ENCODE data around the gene KCTD5.
A peak's percentile ranks its signal among the peaks of the same experiment; 100 is the strongest.

KCTD5 gene

DNA sequence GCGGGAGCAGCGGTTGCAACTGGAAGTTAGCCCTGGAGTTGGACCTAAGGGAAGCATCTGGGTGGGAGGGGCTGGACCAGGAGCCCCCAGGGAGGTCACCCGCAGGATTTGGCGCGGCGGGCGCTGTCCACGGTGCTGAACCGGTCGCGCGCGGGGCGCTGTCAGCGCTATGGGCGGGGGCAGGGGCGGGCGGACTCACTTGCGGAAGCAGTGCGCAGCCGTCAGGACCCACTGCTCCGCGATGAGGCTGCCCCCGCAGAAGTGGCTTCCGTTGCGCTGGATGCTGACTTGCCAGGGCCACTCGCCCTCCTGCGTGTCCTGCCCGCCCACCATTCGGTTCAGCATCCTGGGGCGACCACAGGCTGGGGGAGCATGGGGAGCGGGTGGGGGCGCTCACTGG, 33.2 kb downstream of the KCTD5 start:
- no peaks in the 10 kb centered on the region for H3K9me3 ChIP-seq (ENCODE audit: control extremely low read depth in 1 of 5, control insufficient read depth in 4 of 5, insufficient read depth in 2 of 5, low read depth in 1 of 5, low read length in 4 of 5)
- peaks cover 0 to 47% (median 36%) of the 10 kb centered on the region in 4 experiments for H3K4me1 ChIP-seq (ENCODE audit: control extremely low read depth in 1 of 4, control insufficient read depth in 4 of 4, insufficient read depth in 4 of 4, low read length in 3 of 4)
- 1% methylated on average over 27 of the region's 33 CpGs for WGBS (ENCODE audit: insufficient coverage)
- no peaks in the 10 kb centered on the region for H3K27me3 ChIP-seq (replicated peaks in 2 of 5; ENCODE audit: control insufficient read depth in 4 of 5, insufficient read depth in 5 of 5, low read length in 4 of 5)
- CTCF ChIA-PET = no interaction called here
- DNase-seq = peak; percentile 78 to 91 (median 89)
- H3K4me3 ChIP-seq (ENCODE audit: control insufficient read depth in 1 of 7, extremely low read depth in 1 of 7, insufficient read depth in 4 of 7, low read depth in 2 of 7, low read length in 6 of 7) = peak overlapping the region in 3 of 7 experiments; percentile 19 to 52 (median 48)
- H3K27ac ChIP-seq (ENCODE audit: insufficient read depth in 1 of 2, low read depth in 1 of 2, low read length in 2 of 2, poor library complexity in 1 of 2, severe bottlenecking in 2 of 2) = no peak overlapping the region
- POLR2A ChIA-PET = no interaction called here
- no peaks in the 10 kb centered on the region for H3K36me3 ChIP-seq (ENCODE audit: control insufficient read depth in 4 of 4, insufficient read depth in 4 of 4, low read length in 3 of 4)

DNA sequence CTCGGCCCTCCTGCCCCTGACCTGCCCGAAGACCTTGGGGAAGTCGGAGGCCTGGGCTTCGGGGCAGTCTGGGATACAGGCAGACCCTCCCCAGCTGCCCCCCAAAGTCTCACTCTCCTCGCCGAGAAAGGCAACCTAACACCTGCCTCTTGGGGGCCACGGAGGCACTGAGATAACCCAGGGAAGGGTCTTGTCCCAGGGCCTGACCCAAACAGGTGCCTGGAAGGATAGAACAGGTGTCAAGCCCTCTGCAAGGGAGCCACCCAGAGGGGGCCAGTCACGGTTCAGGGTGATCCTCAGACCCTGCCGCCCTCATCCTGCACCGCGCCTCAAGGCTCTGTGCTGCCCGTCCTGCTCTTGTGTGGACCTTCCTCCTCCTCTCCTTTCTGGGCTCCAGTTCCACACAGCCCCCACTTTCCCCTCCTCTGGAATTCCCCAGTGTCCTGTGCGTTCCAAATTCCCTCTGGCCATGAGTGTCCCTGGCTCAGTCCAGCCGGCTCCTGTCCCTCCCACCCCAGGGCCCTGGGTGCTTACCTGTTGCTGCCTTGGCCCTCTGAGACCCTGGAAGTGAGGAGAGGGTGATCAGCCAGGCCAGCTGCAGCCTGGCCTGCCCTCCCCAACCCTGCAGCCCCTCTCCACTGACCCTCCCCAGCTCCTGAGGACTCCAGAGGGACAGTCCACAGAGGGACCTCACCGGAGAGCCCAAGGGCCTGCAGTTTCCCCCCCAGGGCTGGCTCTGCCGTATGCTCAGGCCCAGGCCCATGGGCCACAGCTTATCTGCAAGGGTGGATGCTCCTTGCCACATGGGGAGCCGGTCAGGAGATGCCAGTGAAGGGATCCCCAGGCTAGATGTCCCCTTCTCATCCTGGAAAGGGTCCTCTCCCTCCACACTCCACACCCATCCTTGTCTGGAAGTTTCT, 33.9 kb downstream of the KCTD5 start:
- ChIA-PET CTCF (interaction anchor here (1.5 kb wide), 1 partner anchor 29 kb away, joined by 4 read pairs; no protein-coding TSS in a partner anchor), POLR2A (no interaction called here)
- H3K4me1 ChIP-seq (ENCODE audit: control extremely low read depth in 1 of 4, control insufficient read depth in 4 of 4, insufficient read depth in 4 of 4, low read length in 3 of 4) = peaks cover 0 to 47% (median 36%) of the 10 kb centered on the region in 4 experiments
- no peaks in the 10 kb centered on the region for H3K9me3 ChIP-seq (ENCODE audit: control extremely low read depth in 1 of 5, control insufficient read depth in 4 of 5, insufficient read depth in 2 of 5, low read depth in 1 of 5, low read length in 4 of 5)
- H3K27ac ChIP-seq (ENCODE audit: insufficient read depth in 1 of 2, low read depth in 1 of 2, low read length in 2 of 2, poor library complexity in 1 of 2, severe bottlenecking in 2 of 2) = no peak overlapping the region
- WGBS (ENCODE audit: insufficient coverage) = 84% methylated on average over 12 of the region's 17 CpGs
- no peak for DNase-seq
- peak overlapping the region in 3 of 7 experiments; percentile 19 to 52 (median 48) for H3K4me3 ChIP-seq (ENCODE audit: control insufficient read depth in 1 of 7, extremely low read depth in 1 of 7, insufficient read depth in 4 of 7, low read depth in 2 of 7, low read length in 6 of 7)
- no peaks in the 10 kb centered on the region for H3K27me3 ChIP-seq (replicated peaks in 2 of 5; ENCODE audit: control insufficient read depth in 4 of 5, insufficient read depth in 5 of 5, low read length in 4 of 5)
- H3K36me3 ChIP-seq (ENCODE audit: control insufficient read depth in 4 of 4, insufficient read depth in 4 of 4, low read length in 3 of 4) = no peaks in the 10 kb centered on the region

DNA sequence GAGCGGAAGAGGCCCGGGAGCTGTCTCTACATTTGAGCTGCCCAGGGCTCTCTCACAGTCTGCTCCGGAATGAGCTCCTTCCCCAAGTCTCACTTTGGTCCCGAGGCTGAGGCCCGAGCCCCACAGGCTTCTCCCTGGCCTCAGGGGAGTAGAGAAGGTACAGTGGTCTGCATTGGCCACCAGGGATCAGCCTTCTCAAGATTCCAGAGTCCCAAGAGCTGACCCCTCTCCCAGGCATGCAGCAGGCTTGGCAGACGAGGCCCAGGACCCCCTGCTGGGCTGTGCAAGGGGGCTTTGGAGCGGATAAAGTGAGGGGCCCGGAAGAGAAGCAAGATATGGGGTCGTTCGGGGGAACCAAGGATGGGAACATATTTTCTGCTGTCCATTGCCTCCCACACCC, 34.6 kb downstream of the KCTD5 start:
- H3K27ac ChIP-seq (ENCODE audit: insufficient read depth in 1 of 2, low read depth in 1 of 2, low read length in 2 of 2, poor library complexity in 1 of 2, severe bottlenecking in 2 of 2) = no peak overlapping the region
- CTCF ChIA-PET = interaction anchor here (1.3 to 1.5 kb wide), 2 partner anchors 29 to 47 kb away, joined by 3 to 4 read pairs; no protein-coding TSS in a partner anchor
- H3K36me3 ChIP-seq (ENCODE audit: control insufficient read depth in 4 of 4, insufficient read depth in 4 of 4, low read length in 3 of 4) = no peaks in the 10 kb centered on the region
- peaks cover 0 to 52% (median 41%) of the 10 kb centered on the region in 4 experiments for H3K4me1 ChIP-seq (ENCODE audit: control extremely low read depth in 1 of 4, control insufficient read depth in 4 of 4, insufficient read depth in 4 of 4, low read length in 3 of 4)
- DNase-seq = no peak
- no peaks in the 10 kb centered on the region for H3K9me3 ChIP-seq (ENCODE audit: control extremely low read depth in 1 of 5, control insufficient read depth in 4 of 5, insufficient read depth in 2 of 5, low read depth in 1 of 5, low read length in 4 of 5)
- WGBS (ENCODE audit: insufficient coverage) = 93% methylated on average over 10 of the region's 10 CpGs
- POLR2A ChIA-PET = no interaction called here
- no peak overlapping the region for H3K4me3 ChIP-seq (ENCODE audit: control insufficient read depth in 1 of 7, extremely low read depth in 1 of 7, insufficient read depth in 4 of 7, low read depth in 2 of 7, low read length in 6 of 7)
- H3K27me3 ChIP-seq (replicated peaks in 2 of 5; ENCODE audit: control insufficient read depth in 4 of 5, insufficient read depth in 5 of 5, low read length in 4 of 5) = no peaks in the 10 kb centered on the region

DNA sequence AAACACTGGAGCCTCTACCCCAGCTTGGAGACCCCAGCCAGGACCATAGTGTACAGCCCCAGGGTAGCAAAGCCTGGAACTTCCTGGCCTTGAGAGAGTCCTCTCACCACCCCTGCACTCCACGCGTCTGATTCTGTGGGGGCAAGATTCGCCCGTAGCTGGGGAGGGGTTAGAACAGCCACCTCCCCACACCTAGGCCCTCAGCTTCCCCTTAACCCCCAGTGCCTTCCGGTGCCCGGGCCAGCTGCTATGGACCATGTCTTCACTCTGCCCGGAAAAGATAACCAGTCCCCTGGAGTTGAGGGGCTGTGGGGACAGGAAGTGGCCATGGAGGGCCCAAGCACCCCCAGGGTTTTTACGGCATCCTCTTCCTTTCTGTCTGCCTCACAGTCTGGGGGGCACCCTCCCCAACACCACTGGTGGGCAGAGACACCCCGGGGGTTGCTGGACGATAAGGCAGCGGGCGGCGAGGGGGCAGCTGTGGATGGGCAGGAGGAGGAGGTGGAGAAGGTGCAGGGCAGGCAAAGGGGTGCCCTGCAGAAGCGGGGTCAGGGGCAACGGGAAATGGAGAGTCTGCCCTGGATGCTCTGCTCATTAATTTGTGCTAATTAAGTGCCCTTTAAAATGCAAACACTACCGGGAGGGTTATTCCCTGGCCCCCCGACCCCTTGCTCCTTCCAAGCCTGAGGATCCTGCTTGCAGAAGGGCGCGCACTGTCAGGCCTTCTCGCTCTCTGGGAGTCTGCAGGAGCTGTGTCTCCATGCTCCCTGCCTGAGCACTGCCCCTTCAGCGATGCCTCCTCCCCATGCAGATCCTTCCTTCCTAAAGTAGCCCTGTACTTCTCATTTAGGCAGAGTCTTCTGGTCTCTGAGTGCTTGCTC, 35.3 kb downstream of the KCTD5 start:
- POLR2A ChIA-PET = no interaction called here
- Histone ChIP-seq H3K4me1 (ENCODE audit: control extremely low read depth in 1 of 4, control insufficient read depth in 4 of 4, insufficient read depth in 4 of 4, low read length in 3 of 4) (peaks cover 0 to 55% (median 42%) of the 10 kb centered on the region in 4 experiments), H3K27me3 (replicated peaks in 2 of 5; ENCODE audit: control insufficient read depth in 4 of 5, insufficient read depth in 5 of 5, low read length in 4 of 5) (no peaks in the 10 kb centered on the region), H3K36me3 (ENCODE audit: control insufficient read depth in 4 of 4, insufficient read depth in 4 of 4, low read length in 3 of 4) (no peaks in the 10 kb centered on the region), H3K9me3 (ENCODE audit: control extremely low read depth in 1 of 5, control insufficient read depth in 4 of 5, insufficient read depth in 2 of 5, low read depth in 1 of 5, low read length in 4 of 5) (no peaks in the 10 kb centered on the region), H3K4me3 (ENCODE audit: control insufficient read depth in 1 of 7, extremely low read depth in 1 of 7, insufficient read depth in 4 of 7, low read depth in 2 of 7, low read length in 6 of 7) (peak overlapping the region in 2 of 7 experiments; percentile 13 to 38), H3K27ac (ENCODE audit: insufficient read depth in 1 of 2, low read depth in 1 of 2, low read length in 2 of 2, poor library complexity in 1 of 2, severe bottlenecking in 2 of 2) (no peak overlapping the region)
- peak in 2 of 3 donors; percentile 27 to 57 for DNase-seq
- whole genome bisulfite sequencing (ENCODE audit: insufficient coverage) = 37% methylated on average over 16 of the region's 21 CpGs
- CTCF ChIA-PET = interaction anchor here (1.3 to 1.5 kb wide), 2 partner anchors 30 to 47 kb away, joined by 3 to 4 read pairs; no protein-coding TSS in a partner anchor

DNA sequence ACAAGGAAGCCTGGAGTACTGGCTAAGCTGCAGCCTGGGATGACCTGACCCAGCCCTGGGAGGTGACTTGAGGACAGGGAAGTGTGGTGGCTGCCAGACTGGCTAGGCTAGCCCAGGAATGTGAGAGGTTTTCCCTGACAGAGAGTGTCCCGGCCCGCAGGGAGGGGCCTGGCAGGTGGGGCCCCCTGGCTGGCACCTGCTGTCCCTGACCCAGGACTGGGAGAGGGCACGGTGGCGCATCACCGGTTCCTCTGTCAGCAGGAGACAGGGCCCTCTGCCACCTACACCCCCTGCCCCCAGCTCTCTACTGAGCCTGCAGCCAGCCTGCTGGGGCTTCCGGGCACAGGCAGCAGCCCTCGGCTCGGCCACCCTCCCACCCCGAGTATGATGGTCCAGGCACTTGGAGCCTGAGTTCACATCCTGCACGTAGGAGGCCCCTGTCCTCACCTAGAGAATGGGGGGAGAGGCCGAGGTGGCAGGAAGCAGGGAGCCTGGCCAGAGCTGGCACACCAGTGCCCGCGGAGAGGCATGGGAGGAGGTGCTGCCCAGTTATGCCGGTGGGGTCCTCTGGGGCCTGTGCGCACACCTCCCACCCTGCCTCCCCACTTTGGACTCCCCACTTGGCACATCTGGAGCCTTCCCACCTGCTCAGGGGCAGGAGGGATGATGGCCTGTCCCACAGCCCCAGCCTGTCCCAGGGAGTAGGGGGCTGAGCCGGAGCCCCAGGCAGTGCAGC, 37.2 kb downstream of the KCTD5 start:
- no peak for DNase-seq
- Histone ChIP-seq H3K9me3 (ENCODE audit: control extremely low read depth in 1 of 5, control insufficient read depth in 4 of 5, insufficient read depth in 2 of 5, low read depth in 1 of 5, low read length in 4 of 5) (no peaks in the 10 kb centered on the region), H3K4me1 (ENCODE audit: control extremely low read depth in 1 of 4, control insufficient read depth in 4 of 4, insufficient read depth in 4 of 4, low read length in 3 of 4) (peaks cover 0 to 47% (median 33%) of the 10 kb centered on the region in 4 experiments), H3K36me3 (ENCODE audit: control insufficient read depth in 4 of 4, insufficient read depth in 4 of 4, low read length in 3 of 4) (no peaks in the 10 kb centered on the region), H3K27me3 (replicated peaks in 2 of 5; ENCODE audit: control insufficient read depth in 4 of 5, insufficient read depth in 5 of 5, low read length in 4 of 5) (peaks cover 0 to under 1% (median 0%) of the 10 kb centered on the region in 5 experiments), H3K4me3 (ENCODE audit: control insufficient read depth in 1 of 7, extremely low read depth in 1 of 7, insufficient read depth in 4 of 7, low read depth in 2 of 7, low read length in 6 of 7) (no peak overlapping the region), H3K27ac (ENCODE audit: insufficient read depth in 1 of 2, low read depth in 1 of 2, low read length in 2 of 2, poor library complexity in 1 of 2, severe bottlenecking in 2 of 2) (no peak overlapping the region)
- CTCF ChIA-PET = interaction anchor here (1.0 kb wide), 1 partner anchor 15 kb away, joined by 3 read pairs; no protein-coding TSS in a partner anchor
- POLR2A ChIA-PET = interaction anchor here (0.6 to 1.0 kb wide), 2 partner anchors 20 to 33 kb away, joined by 3 read pairs; no protein-coding TSS in a partner anchor
- WGBS (ENCODE audit: insufficient coverage) = 95% methylated on average over 16 of the region's 16 CpGs

DNA sequence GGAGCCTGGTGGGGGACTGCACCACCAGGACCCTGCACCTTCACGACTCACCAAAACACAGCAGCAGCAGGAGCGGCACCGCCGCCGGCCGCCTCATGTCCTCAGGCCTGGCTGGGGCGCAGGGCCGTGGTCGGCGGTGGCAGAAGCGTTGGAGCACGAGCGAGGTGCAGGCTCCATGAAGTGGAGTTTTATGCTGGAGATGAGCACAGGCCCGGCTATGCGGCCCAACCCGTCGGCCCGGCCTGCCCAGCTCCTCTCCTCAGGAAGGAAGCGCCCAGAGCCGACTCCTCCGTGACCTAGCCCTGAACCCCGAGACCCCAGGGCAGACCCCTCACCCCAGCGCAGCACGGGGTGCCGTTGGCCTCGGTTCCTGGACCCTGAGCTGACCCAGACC, 37.7 kb downstream of the KCTD5 start, which contains the start of gene PRSS27:
Gene PRSS27 (minus strand): TSS at position 161 of the 394 bp plus-strand sequence. CDS start 64 bp downstream, at position 97.
- peak within 1 kb of the TSS; percentile 32 to 81 (median 60) for H3K4me3 ChIP-seq (ENCODE audit: control insufficient read depth in 1 of 7, extremely low read depth in 1 of 7, insufficient read depth in 4 of 7, low read depth in 2 of 7, low read length in 6 of 7)

More for the DNA sequence above, 37.7 kb downstream of the KCTD5 start, which contains the start of gene PRSS27:
- H3K36me3 ChIP-seq (ENCODE audit: control insufficient read depth in 4 of 4, insufficient read depth in 4 of 4, low read length in 3 of 4) = no peaks in the 10 kb centered on the region
- WGBS (ENCODE audit: insufficient coverage) = 90% methylated on average over 20 of the region's 26 CpGs
- H3K27me3 ChIP-seq (replicated peaks in 2 of 5; ENCODE audit: control insufficient read depth in 4 of 5, insufficient read depth in 5 of 5, low read length in 4 of 5) = peaks cover 0 to 5% (median 0%) of the 10 kb centered on the region in 5 experiments
- POLR2A ChIA-PET = interaction anchor here (0.6 to 1.0 kb wide), 2 partner anchors 20 to 33 kb away, joined by 3 read pairs; no protein-coding TSS in a partner anchor
- DNase-seq = no peak
- no peaks in the 10 kb centered on the region for H3K9me3 ChIP-seq (ENCODE audit: control extremely low read depth in 1 of 5, control insufficient read depth in 4 of 5, insufficient read depth in 2 of 5, low read depth in 1 of 5, low read length in 4 of 5)
- CTCF ChIA-PET = no interaction called here
- peaks cover 0 to 46% (median 33%) of the 10 kb centered on the region in 4 experiments for H3K4me1 ChIP-seq (ENCODE audit: control extremely low read depth in 1 of 4, control insufficient read depth in 4 of 4, insufficient read depth in 4 of 4, low read length in 3 of 4)
- peak within 1 kb of the TSS in 1 of 2 experiments; percentile 49 for H3K27ac ChIP-seq (ENCODE audit: insufficient read depth in 1 of 2, low read depth in 1 of 2, low read length in 2 of 2, poor library complexity in 1 of 2, severe bottlenecking in 2 of 2)

Data from common myeloid progenitor, CD34-positive (primary cell).